ENCODE data around the gene LAMC2. TPM values are rescaled to one million over a fixed set of nuclear protein-coding genes. Genes with fewer than 3 reads are reported as not detected.
A peak's percentile ranks its signal among the peaks of the same experiment; 100 is the strongest.

LAMC2 gene
- polyA plus RNA-seq, 1 donor: 33.4 TPM

GRCh38 chr1:183222909-183223308 is 36.8 kb downstream of the LAMC2 start:
- Histone ChIP-seq H3K9me3 (ENCODE audit: control insufficient read depth, low read depth, low read length) (no peaks in the 10 kb centered on the region), H3K36me3 (ENCODE audit: control insufficient read depth, insufficient read depth, low read length) (peaks cover 50% of the 10 kb centered on the region), H3K4me1 (ENCODE audit: control insufficient read depth, insufficient read depth, low read length) (no peaks in the 10 kb centered on the region), H3K4me3 (ENCODE audit: low read length) (no peak overlapping the region), H3K27me3 (ENCODE audit: control insufficient read depth, insufficient read depth, low read length) (no peaks in the 10 kb centered on the region), H3K27ac (ENCODE audit: low read length) (no peak overlapping the region)
- DNase-seq: no peak
- no CpG with 5 or more reads among the region's 3 CpGs for WGBS (ENCODE audit: insufficient coverage, low lambda C conversion rate)

DNA sequence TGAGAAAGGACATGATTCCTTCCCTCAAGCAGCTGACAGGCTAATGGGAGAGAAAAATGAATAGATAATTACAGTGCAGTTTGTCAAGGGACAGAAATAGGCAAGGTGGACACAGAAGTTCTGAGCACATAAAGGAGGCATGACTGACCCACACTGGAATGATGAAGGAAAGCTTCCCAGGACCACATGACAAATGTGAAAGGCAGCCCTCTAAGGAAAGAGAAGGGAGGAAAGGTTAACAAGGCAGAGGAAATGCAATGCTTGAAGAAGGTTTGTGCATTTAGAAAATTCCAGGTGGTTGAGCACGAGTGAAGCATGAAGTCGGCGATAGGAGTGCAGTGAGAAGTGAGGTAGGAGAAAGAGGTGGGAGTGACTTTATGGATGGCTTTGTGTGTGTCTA is 37.4 kb downstream of the LAMC2 start:
- no peak for DNase-seq
- Histone ChIP-seq H3K4me1 (ENCODE audit: control insufficient read depth, insufficient read depth, low read length) (peaks cover 4% of the 10 kb centered on the region), H3K9me3 (ENCODE audit: control insufficient read depth, low read depth, low read length) (no peaks in the 10 kb centered on the region), H3K27me3 (ENCODE audit: control insufficient read depth, insufficient read depth, low read length) (no peaks in the 10 kb centered on the region), H3K27ac (ENCODE audit: low read length) (no peak overlapping the region), H3K4me3 (ENCODE audit: low read length) (no peak overlapping the region), H3K36me3 (ENCODE audit: control insufficient read depth, insufficient read depth, low read length) (peaks cover 50% of the 10 kb centered on the region)
- no CpG with 5 or more reads among the region's 3 CpGs for WGBS (ENCODE audit: insufficient coverage, low lambda C conversion rate)

- H3K4me1 ChIP-seq (ENCODE audit: control insufficient read depth, insufficient read depth, low read length): peaks cover 4% of the 10 kb centered on the region
- H3K4me3 ChIP-seq (ENCODE audit: low read length): no peak overlapping the region
- DNase-seq: no peak
- WGBS (ENCODE audit: insufficient coverage, low lambda C conversion rate): 80% methylated on average over 1 of the region's 4 CpGs
- H3K27ac ChIP-seq (ENCODE audit: low read length): no peak overlapping the region
- peaks cover 43% of the 10 kb centered on the region for H3K36me3 ChIP-seq (ENCODE audit: control insufficient read depth, insufficient read depth, low read length)
- H3K9me3 ChIP-seq (ENCODE audit: control insufficient read depth, low read depth, low read length): no peaks in the 10 kb centered on the region
- H3K27me3 ChIP-seq (ENCODE audit: control insufficient read depth, insufficient read depth, low read length): no peaks in the 10 kb centered on the region
Measured at GRCh38 chr1:183226361-183226760, 40.3 kb downstream of the LAMC2 start.

DNA sequence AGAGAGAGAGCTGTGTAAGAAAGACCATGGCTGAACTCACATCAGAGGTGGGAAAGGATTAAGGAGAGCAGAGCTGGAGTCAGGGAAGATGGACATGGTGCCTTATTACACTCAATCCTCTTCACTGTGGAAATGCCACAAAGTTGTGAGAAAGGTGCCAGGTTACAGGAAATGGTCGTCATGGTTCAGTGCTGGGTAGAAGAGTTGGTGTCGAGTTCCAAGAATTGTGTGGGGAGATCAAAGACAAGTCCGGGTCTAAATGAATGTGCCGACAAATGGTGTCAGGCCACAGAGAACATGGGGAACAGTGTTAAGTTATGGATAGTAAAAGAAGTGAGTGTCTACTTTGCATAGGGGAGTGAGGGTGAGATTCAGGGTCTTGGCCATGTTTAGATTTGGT is 40.9 kb downstream of the LAMC2 start:
- H3K27ac ChIP-seq (ENCODE audit: low read length): no peak overlapping the region
- 85% methylated on average over 3 of the region's 4 CpGs for WGBS (ENCODE audit: insufficient coverage, low lambda C conversion rate)
- H3K27me3 ChIP-seq (ENCODE audit: control insufficient read depth, insufficient read depth, low read length): no peaks in the 10 kb centered on the region
- H3K9me3 ChIP-seq (ENCODE audit: control insufficient read depth, low read depth, low read length): no peaks in the 10 kb centered on the region
- H3K4me3 ChIP-seq (ENCODE audit: low read length): no peak overlapping the region
- H3K4me1 ChIP-seq (ENCODE audit: control insufficient read depth, insufficient read depth, low read length): peaks cover 4% of the 10 kb centered on the region
- DNase-seq: no peak
- H3K36me3 ChIP-seq (ENCODE audit: control insufficient read depth, insufficient read depth, low read length): peaks cover 43% of the 10 kb centered on the region

- no CpG with 5 or more reads among the region's 16 CpGs for WGBS (ENCODE audit: insufficient coverage, low lambda C conversion rate)
- H3K36me3 ChIP-seq (ENCODE audit: control insufficient read depth, insufficient read depth, low read length): peaks cover 45% of the 10 kb centered on the region
- no peak overlapping the region for H3K4me3 ChIP-seq (ENCODE audit: low read length)
- H3K9me3 ChIP-seq (ENCODE audit: control insufficient read depth, low read depth, low read length): no peaks in the 10 kb centered on the region
- H3K4me1 ChIP-seq (ENCODE audit: control insufficient read depth, insufficient read depth, low read length): peaks cover 4% of the 10 kb centered on the region
- peak overlapping the region; percentile 2 for H3K27ac ChIP-seq (ENCODE audit: low read length)
- peak in 1 of 2 donors; percentile 26 for DNase-seq
- H3K27me3 ChIP-seq (ENCODE audit: control insufficient read depth, insufficient read depth, low read length): no peaks in the 10 kb centered on the region
Measured at GRCh38 chr1:183227422-183228346, 41.6 kb downstream of the LAMC2 start.

DNA sequence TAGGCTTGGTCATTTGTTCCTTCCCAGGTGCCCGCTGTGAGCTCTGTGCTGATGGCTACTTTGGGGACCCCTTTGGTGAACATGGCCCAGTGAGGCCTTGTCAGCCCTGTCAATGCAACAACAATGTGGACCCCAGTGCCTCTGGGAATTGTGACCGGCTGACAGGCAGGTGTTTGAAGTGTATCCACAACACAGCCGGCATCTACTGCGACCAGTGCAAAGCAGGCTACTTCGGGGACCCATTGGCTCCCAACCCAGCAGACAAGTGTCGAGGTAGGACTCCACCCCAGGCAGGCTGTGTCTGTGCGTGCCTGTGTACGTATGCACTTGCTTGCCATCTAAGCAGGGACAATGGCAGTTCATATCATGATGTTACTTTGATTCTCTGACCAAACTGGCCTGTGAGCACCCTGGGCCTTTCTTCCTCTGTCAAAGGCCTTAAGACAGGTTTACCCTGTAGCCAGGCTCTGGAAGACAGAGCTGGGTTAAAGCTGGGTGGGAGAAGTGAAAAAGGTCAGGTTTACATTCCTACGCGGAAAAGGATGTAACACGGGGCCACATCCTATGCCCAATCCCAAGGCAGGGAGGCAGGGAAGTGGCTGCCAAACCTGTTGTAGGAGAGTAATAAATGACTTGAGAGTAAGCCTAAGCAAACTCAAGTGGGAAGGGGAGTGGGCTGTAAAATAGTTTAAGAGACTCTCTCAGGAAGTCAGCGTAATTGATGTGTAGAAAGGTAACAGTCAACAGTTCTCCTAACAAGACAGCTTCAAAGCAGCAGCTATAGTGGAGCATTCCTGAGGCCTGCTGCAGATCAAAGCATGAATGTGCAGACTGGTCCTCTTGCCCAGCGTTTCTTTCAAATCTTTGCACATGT is 42.5 kb downstream of the LAMC2 start:
- H3K36me3 ChIP-seq (ENCODE audit: control insufficient read depth, insufficient read depth, low read length): peaks cover 41% of the 10 kb centered on the region
- H3K4me1 ChIP-seq (ENCODE audit: control insufficient read depth, insufficient read depth, low read length): peaks cover 4% of the 10 kb centered on the region
- no peak for DNase-seq
- WGBS (ENCODE audit: insufficient coverage, low lambda C conversion rate): 33% methylated on average over 1 of the region's 13 CpGs
- H3K4me3 ChIP-seq (ENCODE audit: low read length): no peak overlapping the region
- no peaks in the 10 kb centered on the region for H3K9me3 ChIP-seq (ENCODE audit: control insufficient read depth, low read depth, low read length)
- no peaks in the 10 kb centered on the region for H3K27me3 ChIP-seq (ENCODE audit: control insufficient read depth, insufficient read depth, low read length)
- peak overlapping the region; percentile 2 for H3K27ac ChIP-seq (ENCODE audit: low read length)

DNA sequence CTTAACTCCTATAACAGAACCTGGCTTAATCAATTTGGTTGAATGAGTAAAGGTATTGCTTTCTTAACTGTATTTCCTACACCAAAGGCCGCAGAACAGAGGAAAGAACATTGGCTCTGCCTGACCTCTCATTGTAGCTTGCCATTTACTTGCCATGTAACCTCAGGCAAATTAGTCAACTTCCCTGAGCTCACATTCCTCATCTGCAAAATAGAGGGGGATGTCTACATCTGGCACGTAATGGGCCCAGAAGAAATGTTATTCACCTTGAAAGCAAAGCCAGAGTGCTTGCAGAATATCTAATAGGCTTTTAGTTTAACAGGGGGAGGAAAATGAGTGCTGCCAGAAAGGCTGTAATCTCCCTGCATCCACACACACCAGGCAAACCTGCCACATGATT is 44.3 kb downstream of the LAMC2 start:
- H3K36me3 ChIP-seq (ENCODE audit: control insufficient read depth, insufficient read depth, low read length): peaks cover 35% of the 10 kb centered on the region
- H3K4me3 ChIP-seq (ENCODE audit: low read length): no peak overlapping the region
- no peaks in the 10 kb centered on the region for H3K9me3 ChIP-seq (ENCODE audit: control insufficient read depth, low read depth, low read length)
- no peak overlapping the region for H3K27ac ChIP-seq (ENCODE audit: low read length)
- H3K4me1 ChIP-seq (ENCODE audit: control insufficient read depth, insufficient read depth, low read length): peaks cover 19% of the 10 kb centered on the region
- WGBS (ENCODE audit: insufficient coverage, low lambda C conversion rate): no CpG with 5 or more reads among the region's 2 CpGs
- H3K27me3 ChIP-seq (ENCODE audit: control insufficient read depth, insufficient read depth, low read length): no peaks in the 10 kb centered on the region
- DNase-seq: no peak

GRCh38 chr1:183231545-183231944 is 45.5 kb downstream of the LAMC2 start:
- H3K9me3 ChIP-seq (ENCODE audit: control insufficient read depth, low read depth, low read length): no peaks in the 10 kb centered on the region
- DNase-seq: no peak
- peaks cover 32% of the 10 kb centered on the region for H3K36me3 ChIP-seq (ENCODE audit: control insufficient read depth, insufficient read depth, low read length)
- WGBS (ENCODE audit: insufficient coverage, low lambda C conversion rate): no CpG with 5 or more reads among the region's 1 CpG
- no peak overlapping the region for H3K27ac ChIP-seq (ENCODE audit: low read length)
- H3K4me3 ChIP-seq (ENCODE audit: low read length): no peak overlapping the region
- no peaks in the 10 kb centered on the region for H3K27me3 ChIP-seq (ENCODE audit: control insufficient read depth, insufficient read depth, low read length)
- H3K4me1 ChIP-seq (ENCODE audit: control insufficient read depth, insufficient read depth, low read length): peaks cover 27% of the 10 kb centered on the region

GRCh38 chr1:183233113-183233512 is 47.0 kb downstream of the LAMC2 start:
- no peak overlapping the region for H3K27ac ChIP-seq (ENCODE audit: low read length)
- H3K9me3 ChIP-seq (ENCODE audit: control insufficient read depth, low read depth, low read length): no peaks in the 10 kb centered on the region
- DNase-seq: no peak
- H3K27me3 ChIP-seq (ENCODE audit: control insufficient read depth, insufficient read depth, low read length): no peaks in the 10 kb centered on the region
- peaks cover 32% of the 10 kb centered on the region for H3K4me1 ChIP-seq (ENCODE audit: control insufficient read depth, insufficient read depth, low read length)
- H3K36me3 ChIP-seq (ENCODE audit: control insufficient read depth, insufficient read depth, low read length): peaks cover 35% of the 10 kb centered on the region
- no peak overlapping the region for H3K4me3 ChIP-seq (ENCODE audit: low read length)

DNA sequence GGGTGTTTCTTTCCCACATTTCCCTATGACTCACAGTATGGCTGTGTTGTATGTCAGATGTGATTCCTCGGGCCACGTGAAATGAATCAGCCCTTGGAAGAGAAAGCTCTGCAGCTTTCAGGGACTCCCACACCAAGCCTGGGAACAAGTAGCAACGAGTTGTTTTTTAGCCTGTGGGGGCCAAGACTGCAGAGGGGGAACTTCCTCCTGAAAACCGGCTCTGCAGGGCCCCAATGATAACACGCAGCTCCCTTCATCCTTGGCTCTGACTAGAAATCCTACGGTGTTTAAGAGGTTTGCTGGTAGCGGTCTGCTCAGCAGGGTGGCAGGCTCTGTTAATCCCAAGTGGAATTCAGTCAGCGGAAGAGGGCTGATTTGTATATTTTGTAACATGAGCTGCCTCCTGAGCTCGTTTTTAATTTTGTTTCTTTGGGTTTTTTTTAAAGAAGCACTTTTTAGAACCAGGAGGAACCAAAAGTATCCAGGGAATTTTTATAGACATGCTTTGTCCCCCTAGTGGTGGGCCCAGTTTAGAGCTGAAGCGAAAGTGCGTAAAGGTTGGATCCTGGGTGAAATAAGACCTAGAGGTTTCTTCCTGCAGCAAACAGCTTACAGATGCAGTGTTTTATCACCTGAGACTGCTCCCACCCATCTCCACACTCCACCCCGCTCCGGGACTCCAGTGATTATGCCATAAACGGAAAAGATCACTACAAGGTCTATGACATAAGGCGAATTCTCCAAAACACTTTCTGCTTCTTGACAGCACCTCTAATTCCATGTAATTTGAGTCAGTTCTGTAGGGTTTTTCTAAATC is 48.8 kb downstream of the LAMC2 start:
- Histone ChIP-seq H3K27ac (ENCODE audit: low read length) (peak overlapping the region; percentile 80), H3K36me3 (ENCODE audit: control insufficient read depth, insufficient read depth, low read length) (peaks cover 39% of the 10 kb centered on the region), H3K4me1 (ENCODE audit: control insufficient read depth, insufficient read depth, low read length) (peaks cover 31% of the 10 kb centered on the region), H3K4me3 (ENCODE audit: low read length) (no peak overlapping the region), H3K9me3 (ENCODE audit: control insufficient read depth, low read depth, low read length) (no peaks in the 10 kb centered on the region), H3K27me3 (ENCODE audit: control insufficient read depth, insufficient read depth, low read length) (no peaks in the 10 kb centered on the region)
- DNase-seq: peak; percentile 51 to 83
- WGBS (ENCODE audit: insufficient coverage, low lambda C conversion rate): 17% methylated on average over 1 of the region's 15 CpGs
